ENCODE measurements around the gene FSCN2.

GRCh38 chr17:81563861-81564586, 35.8 kb downstream of the FSCN2 start:
- no peak for TF ChIP-seq CTCF (IDR thresholded peaks at IDR 0.05)
- no peak for TF ChIP-seq POLR2A (IDR thresholded peaks at IDR 0.05)

Data from lower leg skin (tissue), 3 donors.